NOMO-1 treated with DMSO at 0.1 percent for 48 hours (cell line): Measurements from ENCODE around the gene CYCS.
"Not testable (repeated sequence)": the region's sequence is repeated elsewhere in the genome, so short reads cannot be mapped to it uniquely, and the experiment has no call there.

Experiments
- DNase-seq: peaks from one replicate; lab custom pipeline; 2025; ENCODE audit not compliant: unreplicated experiment; lab: John Stamatoyannopoulos, UW

The CYCS gene

DNA sequence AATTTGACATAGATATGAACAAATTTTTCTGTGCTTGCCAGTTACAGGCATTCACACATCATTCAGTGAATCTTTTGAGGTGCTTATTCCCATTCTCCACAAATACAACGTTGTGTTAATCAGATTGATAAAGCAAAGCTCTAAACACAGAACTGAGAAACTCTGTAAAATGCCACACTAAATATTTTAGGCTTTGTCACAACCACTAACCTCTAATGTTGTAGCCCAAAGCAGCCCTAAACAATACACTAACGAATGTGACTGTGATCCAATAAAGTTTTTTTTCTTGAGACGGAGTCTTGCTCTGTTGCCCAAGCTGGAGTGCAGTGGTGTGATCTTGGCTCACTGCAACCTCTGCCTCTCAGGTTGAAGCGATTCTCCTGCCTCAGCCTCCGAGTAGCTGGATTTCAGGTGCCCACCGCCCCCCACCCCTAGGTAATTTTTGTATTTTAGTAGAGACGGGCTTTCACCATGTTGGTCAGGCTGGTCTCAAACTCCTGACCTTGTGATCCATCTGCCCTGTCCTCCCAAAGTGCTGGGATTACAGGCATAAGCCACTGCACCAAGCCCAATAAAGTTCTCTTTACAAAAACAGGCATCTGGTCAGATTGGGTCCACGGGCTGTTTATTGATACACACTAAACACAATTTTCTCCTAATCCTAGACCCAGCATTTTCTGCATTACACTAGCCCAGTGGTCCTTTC, 6.9 kb downstream of the CYCS start:
- DNase-seq, result no peak

DNA sequence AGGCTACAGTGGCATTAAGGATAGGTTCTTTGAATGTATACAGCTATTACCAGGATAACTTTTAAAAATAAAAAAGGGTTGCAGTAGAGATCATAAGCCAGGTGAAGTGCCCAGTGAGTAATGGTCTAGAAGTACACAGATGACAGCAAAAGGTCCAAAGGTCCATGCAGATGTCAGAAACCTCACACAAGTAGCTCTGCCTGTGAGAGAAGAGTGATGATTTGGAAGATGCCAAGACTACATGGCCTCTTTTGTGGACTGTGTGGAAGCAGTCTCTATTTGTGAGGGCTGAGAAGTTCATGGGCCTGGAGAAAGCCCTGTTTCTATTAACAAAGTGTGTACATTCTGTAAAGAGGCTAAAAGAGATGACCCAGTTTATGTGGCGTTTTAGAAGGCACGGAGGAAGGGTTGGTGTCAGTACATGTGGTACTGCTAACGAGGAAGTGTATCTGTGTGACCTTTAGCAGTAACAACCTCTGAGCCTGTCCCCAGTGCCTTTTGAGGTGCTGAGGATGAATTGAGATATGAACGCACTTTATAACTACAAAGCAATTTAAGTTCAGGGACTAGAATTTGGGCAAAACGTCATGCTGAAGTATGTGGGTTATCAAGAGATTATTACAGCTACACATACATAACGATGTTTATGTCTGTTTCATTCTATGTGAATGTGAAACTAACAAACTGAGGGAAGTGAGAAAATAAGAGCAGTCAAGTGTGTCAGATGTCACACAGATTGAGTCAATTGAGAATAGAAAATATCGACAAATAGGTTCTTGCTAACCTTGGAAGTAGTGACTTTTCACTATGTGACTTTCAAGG, 7.6 kb downstream of the CYCS start:
- no peak for DNase-seq

DNA sequence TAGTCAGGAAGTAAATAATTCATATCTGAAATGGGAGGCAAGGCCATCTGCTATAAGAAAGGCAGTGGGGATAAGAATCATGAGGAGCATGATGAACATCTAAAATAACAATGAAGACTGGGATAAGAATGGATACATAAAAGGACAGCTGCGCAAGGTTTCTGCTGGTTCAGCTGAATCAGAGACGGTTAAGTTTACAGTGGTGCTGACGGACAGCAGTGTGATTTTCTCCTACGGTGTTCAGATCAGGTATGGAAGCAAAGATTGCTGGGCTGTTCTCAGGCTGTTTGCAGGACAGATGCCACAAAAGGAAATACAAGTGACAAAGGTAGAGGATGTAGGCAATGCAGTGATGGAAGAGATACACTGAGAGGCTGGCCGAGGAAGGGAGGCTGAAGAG, 8.4 kb downstream of the CYCS start:
- DNase-seq, result no peak

DNA sequence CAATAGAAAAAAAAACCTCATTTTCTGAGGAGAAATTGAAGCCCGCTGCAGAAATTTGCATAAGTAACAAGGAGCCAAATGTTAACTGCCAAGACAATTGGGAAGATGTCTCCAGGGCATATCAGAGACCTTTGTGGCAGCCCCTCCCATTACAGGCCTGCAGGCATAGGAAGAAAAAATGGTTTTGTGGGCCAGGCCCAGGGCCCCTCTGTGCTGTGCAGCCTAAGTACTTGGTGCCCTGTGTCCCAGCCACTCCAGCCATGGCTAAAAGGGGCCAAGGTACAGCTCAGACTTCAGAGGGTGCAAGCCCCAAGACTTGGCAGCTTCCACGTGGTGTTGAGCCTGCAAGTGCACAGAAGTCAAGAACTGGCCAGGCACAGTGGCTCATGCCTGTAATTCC, 14.5 kb downstream of the CYCS start:
- DNase-seq, result not testable (repeated sequence)

DNA sequence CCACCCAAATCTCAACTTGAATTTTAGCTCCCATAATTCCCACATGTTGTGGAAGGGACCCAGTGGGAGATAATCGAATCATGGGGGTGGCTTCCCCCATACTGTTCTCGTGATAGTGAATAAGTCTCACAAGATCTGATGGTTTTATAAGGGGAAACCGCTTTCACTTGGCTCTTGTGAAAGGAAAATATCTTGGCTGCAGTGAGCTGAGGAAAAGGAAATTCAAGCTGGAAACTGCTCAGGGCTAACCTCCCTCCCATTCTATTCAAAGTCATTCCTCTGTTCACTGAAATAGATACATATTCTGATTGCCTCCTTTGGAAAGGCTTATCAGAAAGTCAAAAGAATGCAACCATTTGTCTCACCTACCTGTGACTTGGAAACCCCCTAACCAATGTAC, 15.8 kb downstream of the CYCS start:
- no peak for DNase-seq

DNA sequence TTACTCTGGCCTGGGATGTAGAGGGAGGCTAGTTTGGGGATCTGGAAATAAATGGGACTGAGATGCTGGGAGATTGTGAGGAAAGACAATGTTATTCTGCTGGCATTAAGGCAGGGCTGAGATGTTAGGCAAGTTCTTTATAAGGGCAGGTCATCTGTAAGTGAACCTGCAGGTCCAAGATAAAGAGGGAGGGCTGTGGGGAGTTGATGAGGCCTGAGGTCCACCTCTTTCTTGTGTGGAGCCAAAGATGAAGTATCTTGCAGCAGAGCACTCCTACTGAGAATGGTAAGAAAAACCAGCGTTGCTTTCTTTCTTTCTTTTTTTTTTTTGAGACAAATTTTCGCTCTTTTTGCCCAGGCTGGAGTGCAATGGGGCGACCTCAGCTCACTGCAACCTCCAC, 19.1 kb downstream of the CYCS start:
- no peak for DNase-seq

DNA sequence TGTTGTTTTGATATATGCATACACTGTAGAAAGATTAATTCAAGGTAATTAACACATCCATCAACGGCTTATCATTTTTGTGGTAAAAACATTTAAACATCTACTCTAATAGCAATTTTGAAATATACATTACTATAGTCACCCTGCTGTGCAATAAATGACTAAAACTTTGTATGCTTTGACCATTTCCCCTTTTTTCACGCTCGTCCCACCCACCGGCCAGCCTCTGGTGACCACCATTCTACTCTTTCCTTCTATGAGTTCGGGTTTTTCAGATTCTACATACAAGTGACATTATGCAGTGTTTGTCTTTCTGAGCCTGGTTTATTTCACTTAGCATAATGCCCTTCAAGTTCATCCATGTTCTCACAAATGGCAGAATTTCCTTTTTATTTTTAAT, 21.3 kb downstream of the CYCS start:
- peak; percentile 77 for DNase-seq

DNA sequence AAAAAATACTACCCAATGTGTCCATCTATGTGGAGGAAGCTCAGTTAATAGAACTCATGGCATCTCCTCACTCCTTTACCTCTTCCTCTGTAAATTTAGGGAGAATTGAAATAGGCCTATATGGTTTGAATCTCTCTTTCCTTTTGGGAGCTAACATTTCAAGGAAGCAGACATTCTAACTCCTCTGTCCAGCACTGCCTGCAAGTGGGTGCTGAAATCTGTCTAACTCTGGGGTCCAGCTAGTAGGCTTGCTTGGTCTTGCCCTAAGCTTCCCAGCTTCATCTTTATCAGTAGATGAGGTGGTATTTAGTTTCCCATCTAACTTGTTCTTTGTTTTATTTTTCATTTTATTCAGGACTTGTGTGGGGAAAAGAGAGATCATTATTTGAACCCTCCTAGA, 23.2 kb downstream of the CYCS start:
- no peak for DNase-seq

DNA sequence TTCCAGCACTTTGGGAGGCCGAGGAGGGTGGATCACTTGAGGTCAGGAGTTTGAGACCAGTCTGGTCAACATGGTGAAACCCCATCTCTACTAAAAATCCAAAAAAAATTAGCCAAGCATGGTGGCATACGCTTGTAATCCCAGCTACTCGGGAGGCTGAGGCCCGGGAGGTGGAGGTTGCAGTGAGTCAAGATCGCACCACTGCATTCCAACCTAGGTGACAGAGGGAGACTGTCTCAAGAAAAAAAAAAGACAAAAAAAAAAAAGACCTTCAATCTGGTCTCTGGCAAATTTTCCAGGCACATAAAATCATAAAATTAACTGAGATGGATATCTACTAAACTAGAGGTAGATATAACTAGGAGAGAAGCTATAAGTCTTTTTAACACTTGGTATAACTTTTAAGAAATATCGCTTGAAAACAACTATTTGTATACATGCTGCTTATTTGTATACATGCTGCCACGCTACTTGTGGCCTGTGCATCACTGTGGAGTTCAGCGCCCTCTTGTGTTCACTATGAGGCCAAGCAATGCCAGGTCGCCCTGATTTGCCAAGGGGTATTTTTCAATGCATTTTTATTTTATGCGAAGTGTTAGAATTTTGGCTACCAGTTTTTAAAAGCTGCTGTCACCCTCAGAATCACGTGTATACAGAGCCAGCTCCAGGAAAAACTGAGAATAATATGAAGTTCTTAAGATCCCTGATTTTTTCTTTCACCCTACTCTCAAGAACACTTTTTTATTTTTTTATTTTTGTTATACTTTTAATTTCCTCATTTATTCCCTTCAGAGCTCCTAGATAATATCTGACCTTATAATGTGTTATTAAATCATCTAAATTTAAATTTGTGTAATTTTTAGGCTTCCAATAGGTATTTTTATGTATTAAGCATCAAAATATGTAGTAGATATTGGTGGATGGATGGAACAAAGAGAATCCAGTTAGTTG, 26.7 kb downstream of the CYCS start:
- DNase-seq, result peak; percentile 59

DNA sequence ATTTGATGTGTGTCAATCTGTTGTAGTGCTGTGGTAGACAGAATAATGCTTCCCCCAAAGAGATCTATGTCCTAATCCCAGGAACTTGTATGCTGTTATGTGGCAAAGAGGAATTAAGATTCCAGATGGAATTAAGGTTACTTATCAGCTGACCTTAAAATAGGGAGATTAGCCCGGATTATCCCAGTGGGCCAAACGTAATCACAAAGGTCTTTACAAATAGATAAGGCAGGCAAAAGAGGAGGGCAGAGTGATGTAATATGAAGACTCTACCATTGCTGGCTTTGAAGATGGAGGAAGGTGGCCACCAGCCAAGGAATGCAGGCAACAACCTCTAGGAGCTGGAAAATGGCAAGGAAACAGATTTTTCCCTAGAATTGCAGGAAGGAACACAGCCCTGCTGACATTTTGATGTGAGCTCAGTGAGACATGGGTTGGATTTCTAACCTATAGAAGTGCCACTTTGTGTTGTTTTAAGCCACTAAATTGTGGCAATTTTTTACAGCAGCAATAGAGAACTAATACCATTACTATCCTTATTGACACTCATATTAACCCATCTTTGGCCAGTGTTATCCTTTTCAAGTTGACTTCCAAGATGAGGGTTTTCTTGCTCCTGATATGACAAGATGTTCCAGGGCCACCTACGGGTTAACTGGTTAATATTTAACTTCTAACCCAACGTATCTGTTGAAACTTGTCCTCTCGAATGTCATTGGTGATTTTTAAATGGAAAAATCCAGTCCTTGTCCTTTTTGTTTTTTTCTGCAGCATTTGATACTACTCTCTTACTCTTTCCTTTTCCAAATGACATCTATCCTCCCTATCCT, 29.3 kb downstream of the CYCS start:
- no peak for DNase-seq

DNA sequence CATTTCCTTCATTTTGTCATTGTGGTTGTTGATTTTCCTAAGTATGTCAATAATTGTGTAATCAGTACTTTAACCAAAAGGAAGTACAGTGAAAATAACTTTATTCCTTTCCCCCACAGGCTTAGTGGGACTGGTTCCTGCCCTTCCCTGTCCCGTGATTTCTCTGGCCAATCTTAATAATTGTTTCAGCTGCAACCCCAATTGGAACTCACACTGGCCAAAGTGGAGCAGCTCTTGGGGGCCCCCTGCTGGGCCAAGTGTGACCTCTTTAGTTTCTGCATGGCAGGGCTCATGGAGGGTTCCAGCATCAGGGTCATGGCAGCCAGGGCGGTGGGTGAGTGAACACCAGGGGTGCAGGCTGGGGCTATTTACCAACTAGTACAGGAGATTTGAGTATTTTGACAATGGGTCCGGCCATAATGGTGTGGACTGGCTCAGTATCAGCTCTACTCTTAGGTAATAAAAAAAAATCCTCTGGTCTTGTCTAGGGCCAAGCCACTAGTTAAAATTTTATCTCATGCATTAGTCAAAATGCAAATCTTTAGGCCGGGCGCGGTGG, 31.7 kb downstream of the CYCS start:
- DNase-seq, result peak; percentile 77

DNA sequence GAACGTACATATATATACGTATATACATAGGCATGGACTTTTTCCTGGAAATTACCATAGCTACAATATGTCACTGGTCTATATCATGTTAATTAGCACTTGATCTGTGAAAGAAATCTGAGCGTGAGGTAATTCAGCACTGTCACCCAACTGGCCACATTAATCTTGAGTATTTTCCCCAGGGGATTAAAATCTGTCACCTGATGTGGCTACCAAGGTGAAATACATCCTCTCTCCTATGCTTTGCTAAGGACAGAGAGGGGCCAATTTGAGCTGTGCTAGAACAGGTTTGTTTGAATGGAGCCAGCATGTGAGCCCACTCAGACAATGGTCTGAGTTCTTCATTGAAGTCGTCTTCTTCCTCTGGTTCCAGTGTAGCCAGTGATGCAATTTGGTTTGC, 33.3 kb downstream of the CYCS start:
- no peak for DNase-seq

DNA sequence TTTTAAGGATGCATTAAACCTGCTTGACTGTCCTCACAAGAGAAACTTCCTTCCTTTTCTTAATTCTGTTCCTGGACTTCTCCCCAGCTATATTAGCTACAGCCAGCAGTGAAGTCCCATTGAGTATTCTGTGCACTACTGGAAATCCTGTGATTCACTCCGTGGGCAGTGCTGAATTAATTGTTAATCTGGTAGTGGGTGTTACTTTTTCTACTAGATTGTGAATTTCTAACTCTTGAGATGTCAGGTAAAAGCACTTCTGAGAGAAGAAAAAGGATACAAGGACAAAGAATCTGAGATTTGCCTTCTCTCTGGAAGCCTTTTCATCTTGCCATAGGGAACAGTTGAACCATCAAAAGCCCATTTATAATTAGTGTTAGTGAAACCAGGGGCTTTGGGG, 33.9 kb downstream of the CYCS start:
- no peak for DNase-seq

DNA sequence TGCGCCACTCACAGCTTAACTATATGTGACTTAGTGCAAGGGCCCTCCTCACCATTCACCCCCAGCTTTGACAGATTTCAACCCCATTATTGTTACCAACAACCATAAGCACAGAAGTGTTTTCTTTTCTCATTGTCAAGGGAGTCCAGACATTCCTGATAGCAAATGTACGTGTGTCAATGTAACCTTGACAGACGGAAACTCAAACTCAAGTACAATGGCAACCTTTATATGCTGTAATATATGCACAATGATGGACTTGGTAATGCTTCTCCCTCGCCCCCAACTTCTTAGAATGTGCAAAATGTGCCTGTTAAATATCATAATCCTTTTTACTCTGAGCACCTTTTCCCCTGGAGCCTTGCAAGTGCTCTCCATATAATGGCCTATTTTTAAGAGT, 34.7 kb downstream of the CYCS start:
- DNase-seq, result no peak

DNA sequence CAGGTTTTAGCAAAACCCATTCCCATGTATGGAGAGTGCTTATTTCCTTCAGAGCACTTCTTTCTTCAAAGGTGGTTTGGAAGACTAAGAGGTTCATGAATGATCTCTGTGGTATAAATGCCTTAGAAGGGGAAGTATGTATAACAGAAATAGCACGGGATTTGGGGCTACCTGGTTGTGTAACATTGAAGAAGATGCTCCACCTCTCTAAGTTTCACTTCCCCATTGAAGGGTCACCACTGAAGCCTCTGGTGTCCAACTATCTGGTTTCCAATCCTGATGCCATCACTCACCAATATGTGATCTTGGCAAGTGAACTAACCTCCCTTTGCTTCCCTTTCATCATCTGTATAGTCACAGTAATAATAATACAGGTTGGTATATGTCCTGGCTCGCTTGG, 37.2 kb downstream of the CYCS start:
- DNase-seq, result peak; percentile 94

DNA sequence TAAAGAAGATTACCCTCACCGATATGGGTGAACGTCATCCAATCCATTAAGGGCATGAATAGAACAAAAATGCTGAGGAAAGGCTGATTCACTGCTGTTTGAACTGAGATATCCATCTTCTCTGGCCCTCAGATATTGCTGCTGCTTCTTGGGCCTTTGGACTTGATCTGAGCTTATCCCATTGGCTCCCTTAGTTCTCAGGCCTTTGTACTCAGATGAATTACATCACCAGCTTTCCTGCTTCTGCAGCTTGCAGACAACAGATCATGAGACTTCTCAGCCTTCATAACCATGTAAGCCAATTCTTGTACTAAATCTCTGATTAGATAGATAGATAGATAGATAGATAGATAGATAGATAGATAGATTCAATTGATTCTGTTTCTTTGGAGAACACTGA, 40.2 kb downstream of the CYCS start:
- no peak for DNase-seq

DNA sequence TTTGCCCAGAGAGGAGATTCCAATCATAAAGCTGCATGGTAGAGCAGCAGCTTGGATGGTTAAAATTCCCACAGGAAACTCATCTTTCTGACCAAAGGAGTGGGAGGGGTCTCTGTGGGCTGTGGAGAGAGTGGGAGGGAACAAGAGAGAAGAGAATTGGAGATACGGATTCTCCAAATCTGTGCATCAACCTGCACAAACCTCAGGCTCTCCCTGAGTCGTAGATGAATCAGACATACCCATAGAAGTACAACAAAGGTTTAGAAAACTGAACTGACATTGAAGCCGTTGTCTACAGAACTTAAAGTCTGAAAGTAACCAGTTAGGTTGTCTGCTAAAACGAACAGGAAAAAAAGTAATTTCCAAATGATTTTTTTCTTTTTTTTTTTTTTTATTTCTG, 41.9 kb downstream of the CYCS start:
- no peak for DNase-seq

DNA sequence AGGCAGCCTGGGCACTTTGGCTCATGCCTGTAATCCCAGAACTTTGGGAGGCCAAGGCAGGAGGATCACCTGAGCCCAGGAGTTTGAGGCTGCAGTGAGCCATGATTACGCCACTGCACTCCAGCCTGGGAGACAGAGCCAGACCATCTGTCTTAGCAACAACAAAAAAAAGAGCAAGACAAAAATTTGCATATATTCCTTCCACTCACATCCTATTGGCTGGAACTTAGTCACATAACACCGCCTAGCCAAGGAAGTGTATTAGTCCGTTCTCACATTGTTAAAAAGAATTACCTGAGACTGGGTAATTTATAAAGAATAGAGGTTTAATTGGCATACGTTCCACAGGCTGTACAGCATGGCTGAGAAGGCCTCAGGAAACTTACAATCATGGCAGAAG, 43.0 kb downstream of the CYCS start:
- DNase-seq, result not testable (repeated sequence)

DNA sequence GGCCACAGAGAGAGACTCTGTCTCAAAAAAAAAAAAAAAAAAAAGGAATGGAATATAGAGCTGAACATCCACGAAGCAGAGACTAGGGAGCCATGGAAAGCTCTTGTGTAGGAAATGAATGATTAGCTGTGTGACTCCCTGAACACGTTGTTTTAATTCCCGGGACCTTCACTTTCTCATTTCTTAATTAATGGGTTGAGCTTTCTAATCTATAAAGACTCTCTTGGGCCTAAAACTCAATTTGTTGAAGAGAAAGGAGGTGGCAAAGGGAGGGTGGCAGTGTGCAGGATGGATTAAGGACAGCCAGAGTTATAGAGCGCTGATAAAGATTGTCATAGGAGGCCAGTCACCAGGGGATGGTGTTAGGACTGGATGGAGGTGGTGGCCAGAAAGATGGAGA, 48.0 kb downstream of the CYCS start:
- DNase-seq, result no peak

DNA sequence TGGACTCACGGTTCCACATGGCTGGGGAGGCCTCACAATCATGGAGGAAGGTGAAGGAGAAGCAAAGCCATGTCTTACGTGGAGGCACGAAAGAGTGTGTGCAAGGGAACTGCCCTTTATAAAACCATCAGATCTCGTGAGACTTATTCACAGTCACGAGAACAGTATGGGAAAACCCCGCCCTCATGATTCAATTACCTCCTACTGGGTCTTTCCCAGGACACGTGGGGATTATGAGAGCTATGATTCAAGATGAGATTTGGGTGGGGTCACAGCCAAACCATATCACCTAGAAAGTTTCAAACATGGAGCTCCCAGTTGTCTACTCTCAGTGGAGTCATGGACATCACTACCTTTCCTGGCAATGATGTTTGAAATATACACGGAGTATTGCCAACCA, 49.6 kb downstream of the CYCS start:
- no peak for DNase-seq
